ENCODE measurements around the gene C15orf39. TPM values are rescaled to one million over a fixed set of nuclear protein-coding genes. Genes with fewer than 3 reads are reported as not detected.
A peak's percentile ranks its signal among the peaks of the same experiment; 100 is the strongest.

C15orf39 gene
- total and polyA plus RNA-seq, 2 of the 13 experiments (the other 11 are each of a cell fraction or from before 2014, with no cell fraction given): 6.2 to 13.5 TPM

DNA sequence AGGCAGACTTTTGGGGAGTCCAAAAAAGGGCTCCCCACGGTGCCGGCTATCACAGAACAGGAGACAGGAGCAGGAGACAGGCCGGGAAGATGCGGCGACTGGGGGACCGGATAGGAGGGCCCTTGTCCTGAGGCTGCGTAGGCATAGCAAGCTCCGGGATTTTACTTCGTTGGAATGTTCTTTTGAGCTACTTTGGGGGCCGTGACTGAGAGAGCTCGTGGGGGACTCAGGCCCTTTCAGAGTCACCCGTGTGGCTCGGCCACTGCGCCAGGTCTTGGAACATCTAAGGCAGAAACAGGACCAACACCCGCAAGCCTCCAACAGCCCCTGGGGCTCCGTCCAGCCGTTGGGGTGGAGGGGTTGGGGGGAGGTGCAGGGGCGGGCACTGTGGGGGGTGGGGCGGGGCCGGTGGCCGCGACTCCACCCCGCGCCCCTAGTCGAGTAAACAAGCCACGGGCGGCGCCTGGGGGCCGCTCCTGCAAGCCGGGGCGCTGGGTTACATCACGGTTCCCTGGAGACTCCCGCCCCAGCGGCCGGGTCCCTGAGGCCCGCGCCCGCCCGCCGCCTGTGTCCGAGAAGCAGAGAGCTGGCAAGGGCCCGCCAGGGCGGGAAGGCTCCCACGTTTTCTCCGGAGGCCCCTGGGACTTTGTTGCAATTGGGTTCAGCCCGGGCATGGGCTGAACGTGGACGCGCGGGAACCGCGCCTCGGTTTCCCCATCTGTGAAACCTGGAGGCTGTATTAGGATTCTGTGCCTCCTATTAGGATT is 23.3 kb upstream of the C15orf39 start (continued):
- peak; percentile 37; the same call in 1 of the 2 replicates for TF ChIP-seq ZNF609 (CRISPR knock-in tag; IDR thresholded peaks at IDR 0.05; ENCODE audit: borderline replicate concordance)
- TF ChIP-seq, protein P1, sequence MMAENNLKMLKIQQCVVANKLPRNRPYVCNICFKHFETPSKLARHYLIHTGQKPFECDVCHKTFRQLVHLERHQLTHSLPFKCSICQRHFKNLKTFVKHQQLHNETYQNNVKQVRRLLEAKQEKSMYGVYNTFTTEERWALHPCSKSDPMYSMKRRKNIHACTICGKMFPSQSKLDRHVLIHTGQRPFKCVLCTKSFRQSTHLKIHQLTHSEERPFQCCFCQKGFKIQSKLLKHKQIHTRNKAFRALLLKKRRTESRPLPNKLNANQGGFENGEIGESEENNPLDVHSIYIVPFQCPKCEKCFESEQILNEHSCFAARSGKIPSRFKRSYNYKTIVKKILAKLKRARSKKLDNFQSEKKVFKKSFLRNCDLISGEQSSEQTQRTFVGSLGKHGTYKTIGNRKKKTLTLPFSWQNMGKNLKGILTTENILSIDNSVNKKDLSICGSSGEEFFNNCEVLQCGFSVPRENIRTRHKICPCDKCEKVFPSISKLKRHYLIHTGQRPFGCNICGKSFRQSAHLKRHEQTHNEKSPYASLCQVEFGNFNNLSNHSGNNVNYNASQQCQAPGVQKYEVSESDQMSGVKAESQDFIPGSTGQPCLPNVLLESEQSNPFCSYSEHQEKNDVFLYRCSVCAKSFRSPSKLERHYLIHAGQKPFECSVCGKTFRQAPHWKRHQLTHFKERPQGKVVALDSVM (CRISPR knock-in tag; IDR thresholded peaks at IDR 0.05): peak; percentile 66; the same call in 1 of the 2 replicates
- TF ChIP-seq ZNF460 (CRISPR knock-in tag; IDR thresholded peaks at IDR 0.05; ENCODE audit: borderline replicate concordance): no peak
- peak; percentile 21; the same call in 1 of the 2 replicates for TF ChIP-seq ZNF841 (CRISPR knock-in tag; IDR thresholded peaks at IDR 0.05; ENCODE audit: borderline replicate concordance)
- TF ChIP-seq ZSCAN31 (CRISPR knock-in tag; IDR thresholded peaks at IDR 0.05; ENCODE audit: low read depth): peak; percentile 76; the same call in 1 of the 2 replicates
- 0 out of 2 replicates have a peak, but pooled peaks have one; percentile 14 for TF ChIP-seq ZNF766 (CRISPR knock-in tag; IDR thresholded peaks at IDR 0.05; ENCODE audit: borderline replicate concordance)
- TF ChIP-seq TCF7 (IDR thresholded peaks at IDR 0.05; ENCODE audit: low read depth): no peak
- no peak for TF ChIP-seq ZNF510 (CRISPR knock-in tag; IDR thresholded peaks at IDR 0.05; ENCODE audit: low read depth)
- peak; percentile 59; the same call in 1 of the 2 replicates for TF ChIP-seq ZBTB7B (CRISPR knock-in tag; IDR thresholded peaks at IDR 0.05)
- 0 out of 2 replicates have a peak, but pooled peaks have one; percentile 47 for TF ChIP-seq STAT6 (CRISPR knock-in tag; IDR thresholded peaks at IDR 0.05; ENCODE audit: borderline replicate concordance)
- TF ChIP-seq MIER3 (CRISPR knock-in tag; IDR thresholded peaks at IDR 0.05; ENCODE audit: borderline replicate concordance): no peak
- peak; percentile 37; the same call in 1 of the 2 replicates for TF ChIP-seq TAF1 (CRISPR knock-in tag; IDR thresholded peaks at IDR 0.05)
- TF ChIP-seq, protein P2, sequence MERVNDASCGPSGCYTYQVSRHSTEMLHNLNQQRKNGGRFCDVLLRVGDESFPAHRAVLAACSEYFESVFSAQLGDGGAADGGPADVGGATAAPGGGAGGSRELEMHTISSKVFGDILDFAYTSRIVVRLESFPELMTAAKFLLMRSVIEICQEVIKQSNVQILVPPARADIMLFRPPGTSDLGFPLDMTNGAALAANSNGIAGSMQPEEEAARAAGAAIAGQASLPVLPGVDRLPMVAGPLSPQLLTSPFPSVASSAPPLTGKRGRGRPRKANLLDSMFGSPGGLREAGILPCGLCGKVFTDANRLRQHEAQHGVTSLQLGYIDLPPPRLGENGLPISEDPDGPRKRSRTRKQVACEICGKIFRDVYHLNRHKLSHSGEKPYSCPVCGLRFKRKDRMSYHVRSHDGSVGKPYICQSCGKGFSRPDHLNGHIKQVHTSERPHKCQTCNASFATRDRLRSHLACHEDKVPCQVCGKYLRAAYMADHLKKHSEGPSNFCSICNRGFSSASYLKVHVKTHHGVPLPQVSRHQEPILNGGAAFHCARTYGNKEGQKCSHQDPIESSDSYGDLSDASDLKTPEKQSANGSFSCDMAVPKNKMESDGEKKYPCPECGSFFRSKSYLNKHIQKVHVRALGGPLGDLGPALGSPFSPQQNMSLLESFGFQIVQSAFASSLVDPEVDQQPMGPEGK (CRISPR knock-in tag; IDR thresholded peaks at IDR 0.05): peak; percentile 92
- TF ChIP-seq GPN1 (CRISPR knock-in tag; IDR thresholded peaks at IDR 0.05; ENCODE audit: borderline replicate concordance): no peak
- TF ChIP-seq CREBL2 (CRISPR knock-in tag; IDR thresholded peaks at IDR 0.05; ENCODE audit: borderline replicate concordance): no peak
- TF ChIP-seq ZNF75D (CRISPR knock-in tag; IDR thresholded peaks at IDR 0.05; ENCODE audit: borderline replicate concordance): 0 out of 2 replicates have a peak, but pooled peaks have one; percentile 40

Measured in HepG2 (cell line).